Suprapubic skin (tissue), 3 donors: ENCODE results near the gene ZNF613.
"Not testable (repeated sequence)": the region's sequence is repeated elsewhere in the genome, so short reads cannot be mapped to it uniquely, and the experiment has no call there.

Experiments used
- CTCF ChIP-seq, 2 donors: fragments of 200-600 bp in 1 of 2; fragments of 450-650 bp in 1 of 2; sonication (generic) in 1 of 2; IDR thresholded peaks; one replicate each; pipeline ENCODE4 v1.5.1; 2016 to 2019; ENCODE audit warnings: antibody characterized with exemption in 2 of 2, mild to moderate bottlenecking in 1 of 2, moderate library complexity in 1 of 2
- POLR2A ChIP-seq, 2 donors: fragments of 450-650 bp; IDR thresholded peaks; one replicate each; pipeline ENCODE4 v1.6.1; 2017; ENCODE audit warnings: antibody characterized with exemption in 2 of 2, mild to moderate bottlenecking in 2 of 2, moderate library complexity in 2 of 2

- not testable (repeated sequence) for TF ChIP-seq POLR2A, CTCF (IDR thresholded peaks at IDR 0.05)
Measured at GRCh38 chr19:51906108-51906507, 21.2 kb upstream of the ZNF613 start.
